ENCODE measurements around the gene HS6ST1. TPM values are rescaled to one million over a fixed set of nuclear protein-coding genes. Genes with fewer than 3 reads are reported as not detected.

The HS6ST1 gene
- total RNA-seq, 1 donor from 2014 or later, result 31.1 TPM

- no peaks in the 10 kb centered on the region for H3K36me3 ChIP-seq
- no peak overlapping the region for H3K4me2 ChIP-seq
- peaks cover 24% of the 10 kb centered on the region for H3K27me3 ChIP-seq
- Mint-ChIP-seq H3K4me3 (no peak overlapping the region), H3K4me1 (peaks cover 36% of the 10 kb centered on the region), H3K27me3 (ENCODE audit: insufficient read depth, low read depth) (peaks cover 11% of the 10 kb centered on the region), H3K36me3 (no peaks in the 10 kb centered on the region), H3K27ac (peak overlapping the region; percentile 53), H3K9me3 (peaks cover 2% of the 10 kb centered on the region)
- peaks cover 5% of the 10 kb centered on the region for H3F3A ChIP-seq (ENCODE audit: low read depth)
- no peak overlapping the region for H3K9ac ChIP-seq
- H3K4me1 ChIP-seq, result peaks cover 16% of the 10 kb centered on the region
- H3K27ac ChIP-seq, result no peak overlapping the region
- no peaks in the 10 kb centered on the region for H3K9me3 ChIP-seq (ENCODE audit: low read depth)
- DNase-seq (ENCODE audit: low spot score), result no peak
- no peak overlapping the region for H2AFZ ChIP-seq (replicated peaks)
- no peaks in the 10 kb centered on the region for H4K20me1 ChIP-seq (ENCODE audit: low read depth)
- H3K79me2 ChIP-seq (ENCODE audit: low read depth), result no peaks in the 10 kb centered on the region
- no peak overlapping the region for H3K4me3 ChIP-seq
- no peak for TF ChIP-seq CTCF (IDR thresholded peaks at IDR 0.05)
- no peak for TF ChIP-seq EZH2 (IDR thresholded peaks at IDR 0.05)
- TF ChIP-seq EZH2phosphoT487 (IDR thresholded peaks at IDR 0.05), result no peak
These were observed 5.6 kb upstream of the HS6ST1 start for GRCh38 chr2:128324008-128324896.

DNA sequence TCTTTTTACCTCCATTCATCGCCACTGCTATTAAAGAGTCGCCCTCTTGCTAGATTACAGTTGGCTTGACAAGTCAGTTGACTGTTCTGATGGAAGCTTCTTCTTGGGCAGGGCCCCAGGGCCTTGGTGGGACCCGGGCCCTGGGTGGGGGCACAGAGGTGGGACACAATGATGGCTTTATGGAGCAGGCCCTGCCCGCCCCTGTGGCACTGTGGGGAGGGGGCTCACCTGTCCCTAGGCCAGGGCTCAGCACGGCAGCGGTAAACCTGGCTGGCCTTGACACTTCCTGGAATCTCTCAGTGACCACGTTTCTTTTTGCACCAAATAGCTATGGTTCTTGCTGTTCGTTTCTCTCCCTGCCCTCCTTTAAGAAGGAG is 4.9 kb upstream of the HS6ST1 start:
- Histone ChIP-seq H3K79me2 (ENCODE audit: low read depth) (no peaks in the 10 kb centered on the region), H2AFZ (replicated peaks) (no peak overlapping the region), H3K27me3 (peaks cover 28% of the 10 kb centered on the region), H3K4me1 (peaks cover 18% of the 10 kb centered on the region), H3K36me3 (no peaks in the 10 kb centered on the region), H4K20me1 (ENCODE audit: low read depth) (no peaks in the 10 kb centered on the region), H3K4me2 (no peak overlapping the region), H3F3A (ENCODE audit: low read depth) (peaks cover 5% of the 10 kb centered on the region), H3K9me3 (ENCODE audit: low read depth) (no peaks in the 10 kb centered on the region), H3K9ac (no peak overlapping the region), H3K4me3 (no peak overlapping the region), H3K27ac (no peak overlapping the region)
- Mint-ChIP-seq H3K27me3 (ENCODE audit: insufficient read depth, low read depth) (peaks cover 13% of the 10 kb centered on the region), H3K4me1 (peaks cover 36% of the 10 kb centered on the region), H3K36me3 (no peaks in the 10 kb centered on the region), H3K4me3 (peak overlapping the region; percentile 76), H3K9me3 (peaks cover 2% of the 10 kb centered on the region), H3K27ac (peak overlapping the region; percentile 86)
- TF ChIP-seq EZH2phosphoT487 (IDR thresholded peaks at IDR 0.05) (no peak), CTCF (IDR thresholded peaks at IDR 0.05) (no peak)
- no peak for DNase-seq (ENCODE audit: low spot score)

- peak overlapping the region; percentile 64 for H2AFZ ChIP-seq (replicated peaks)
These were observed 4.3 kb upstream of the HS6ST1 start for GRCh38 chr2:128322715-128323554.

More at GRCh38 chr2:128322715-128323554, 4.3 kb upstream of the HS6ST1 start:
- Histone ChIP-seq H3K9ac (no peak overlapping the region), H4K20me1 (ENCODE audit: low read depth) (no peaks in the 10 kb centered on the region), H3K36me3 (no peaks in the 10 kb centered on the region), H3K27ac (no peak overlapping the region), H3F3A (ENCODE audit: low read depth) (peaks cover 5% of the 10 kb centered on the region), H3K4me1 (peaks cover 18% of the 10 kb centered on the region), H3K4me3 (peak overlapping the region; percentile 53), H3K79me2 (ENCODE audit: low read depth) (no peaks in the 10 kb centered on the region), H3K27me3 (peaks cover 28% of the 10 kb centered on the region), H3K4me2 (peak overlapping the region; percentile 97), H3K9me3 (ENCODE audit: low read depth) (no peaks in the 10 kb centered on the region)
- DNase-seq (ENCODE audit: low spot score), result peak; percentile 37
- Mint-ChIP-seq H3K4me1 (peaks cover 36% of the 10 kb centered on the region), H3K4me3 (peak overlapping the region; percentile 76), H3K9me3 (peaks cover 2% of the 10 kb centered on the region), H3K36me3 (no peaks in the 10 kb centered on the region), H3K27ac (peak overlapping the region; percentile 86), H3K27me3 (ENCODE audit: insufficient read depth, low read depth) (peaks cover 13% of the 10 kb centered on the region)
- no peak for TF ChIP-seq CTCF (IDR thresholded peaks at IDR 0.05)
- no peak for TF ChIP-seq EZH2 (IDR thresholded peaks at IDR 0.05)

Data from neural progenitor cell (in vitro differentiated cells).